IPS DF 6.9 (cell line): ENCODE results near the gene SUPT3H.

ENCODE experiments used
- DNase-seq: peaks from one replicate; pipeline ENCODE4 v3.0.0-alpha.2; 2013; ENCODE audit warnings: low read depth, low spot score
- H3K27ac ChIP-seq: one replicate; pipeline ENCODE4 v1.5.1; 2013; ENCODE audit warnings: low read length, control low read depth
- H3K27me3 ChIP-seq: 2 replicates; pipeline ENCODE4 v1.6.1; 2013; ENCODE audit warnings: mild to moderate bottlenecking, low read length; ENCODE audit not compliant: control insufficient read depth, insufficient read depth
- H3K36me3 ChIP-seq: 2 replicates; pipeline ENCODE4 v1.6.1; 2013; ENCODE audit warnings: low read length; ENCODE audit not compliant: control insufficient read depth, insufficient read depth
- H3K4me1 ChIP-seq: 2 replicates; pipeline ENCODE4 v1.6.1; 2013; ENCODE audit warnings: low read length; ENCODE audit not compliant: control insufficient read depth, insufficient read depth
- H3K4me3 ChIP-seq: 2 replicates; pipeline ENCODE4 v1.5.1; 2013; ENCODE audit warnings: mild to moderate bottlenecking, low read length
- H3K9me3 ChIP-seq: 2 replicates; pipeline ENCODE4 v1.6.1; 2013; ENCODE audit warnings: low read length, inconsistent platforms; ENCODE audit not compliant: control insufficient read depth, insufficient read depth
- WGBS: extraction: QIAGEN DNeasy Blood & Tissue Kit; methylation state at CpG from one replicate; pipeline ENCODE4 v1.1.7; 2013; ENCODE audit warnings: mixed read lengths, missing lambda C conversion rate; ENCODE audit not compliant: insufficient read length, insufficient coverage; 5-methylcytosine and 5-hydroxymethylcytosine counted together

The SUPT3H gene

GRCh38 chr6:45009576-45009975 is 368.2 kb downstream of the SUPT3H start:
- Histone ChIP-seq H3K4me1 (no peaks in the 10 kb centered on the region), H3K4me3 (no peak overlapping the region), H3K36me3 (no peaks in the 10 kb centered on the region; the same call in 1 of the 2 replicates), H3K27ac (no peak overlapping the region), H3K9me3 (no peaks in the 10 kb centered on the region), H3K27me3 (no peaks in the 10 kb centered on the region)
- no peak for DNase-seq
- WGBS = no CpG with 5 or more reads among the region's 3 CpGs

GRCh38 chr6:45006893-45007292 is 370.8 kb downstream of the SUPT3H start:
- no peak overlapping the region for H3K4me3 ChIP-seq

GRCh38 chr6:45003961-45004360 is 373.8 kb downstream of the SUPT3H start:
- H3K36me3 ChIP-seq = no peaks in the 10 kb centered on the region
- H3K27ac ChIP-seq = no peak overlapping the region
- H3K9me3 ChIP-seq = no peaks in the 10 kb centered on the region
- no peaks in the 10 kb centered on the region for H3K27me3 ChIP-seq
- no peaks in the 10 kb centered on the region for H3K4me1 ChIP-seq
- no peak overlapping the region for H3K4me3 ChIP-seq
- no peak for DNase-seq
- no CpG with 5 or more reads among the region's 2 CpGs for WGBS

More at GRCh38 chr6:45006893-45007292, 370.8 kb downstream of the SUPT3H start:
- H3K36me3 ChIP-seq = no peaks in the 10 kb centered on the region
- no peaks in the 10 kb centered on the region for H3K4me1 ChIP-seq
- WGBS = no CpG with 5 or more reads among the region's 3 CpGs
- H3K9me3 ChIP-seq = no peaks in the 10 kb centered on the region
- no peak for DNase-seq
- no peaks in the 10 kb centered on the region for H3K27me3 ChIP-seq
- H3K27ac ChIP-seq = no peak overlapping the region

GRCh38 chr6:45003387-45003786 is 374.3 kb downstream of the SUPT3H start:
- no peaks in the 10 kb centered on the region for H3K4me1 ChIP-seq
- no peaks in the 10 kb centered on the region for H3K36me3 ChIP-seq
- H3K4me3 ChIP-seq = no peak overlapping the region
- WGBS = no CpG with 5 or more reads among the region's 4 CpGs
- no peak for DNase-seq
- no peak overlapping the region for H3K27ac ChIP-seq
- no peaks in the 10 kb centered on the region for H3K9me3 ChIP-seq
- no peaks in the 10 kb centered on the region for H3K27me3 ChIP-seq

GRCh38 chr6:45002390-45003105 is 375.2 kb downstream of the SUPT3H start:
- DNase-seq = no peak
- Histone ChIP-seq H3K4me1 (no peaks in the 10 kb centered on the region), H3K36me3 (no peaks in the 10 kb centered on the region), H3K27me3 (no peaks in the 10 kb centered on the region), H3K4me3 (no peak overlapping the region), H3K9me3 (no peaks in the 10 kb centered on the region), H3K27ac (no peak overlapping the region)

GRCh38 chr6:45001663-45002062 is 376.1 kb downstream of the SUPT3H start:
- no peak for DNase-seq
- Histone ChIP-seq H3K36me3 (no peaks in the 10 kb centered on the region), H3K4me1 (no peaks in the 10 kb centered on the region), H3K4me3 (no peak overlapping the region), H3K27ac (no peak overlapping the region), H3K27me3 (no peaks in the 10 kb centered on the region), H3K9me3 (no peaks in the 10 kb centered on the region)
- WGBS = no CpG with 5 or more reads among the region's 1 CpG

GRCh38 chr6:45000833-45001232 is 376.9 kb downstream of the SUPT3H start:
- Histone ChIP-seq H3K27ac (no peak overlapping the region), H3K4me3 (no peak overlapping the region), H3K27me3 (no peaks in the 10 kb centered on the region), H3K9me3 (no peaks in the 10 kb centered on the region), H3K4me1 (no peaks in the 10 kb centered on the region), H3K36me3 (no peaks in the 10 kb centered on the region)
- DNase-seq = no peak

GRCh38 chr6:44999066-44999465 is 378.7 kb downstream of the SUPT3H start:
- Histone ChIP-seq H3K9me3 (no peaks in the 10 kb centered on the region), H3K36me3 (no peaks in the 10 kb centered on the region), H3K4me3 (no peak overlapping the region), H3K4me1 (no peaks in the 10 kb centered on the region), H3K27me3 (no peaks in the 10 kb centered on the region), H3K27ac (no peak overlapping the region)
- no peak for DNase-seq
- 100% methylated on average over 1 of the region's 8 CpGs for WGBS

- no CpG with 5 or more reads among the region's 3 CpGs for WGBS
- H3K9me3 ChIP-seq = no peaks in the 10 kb centered on the region
Observed at GRCh38 chr6:44995486-44996132, 382.1 kb downstream of the SUPT3H start.

GRCh38 chr6:44989391-44989790 is 388.3 kb downstream of the SUPT3H start:
- no peak for DNase-seq

More at GRCh38 chr6:44995486-44996132, 382.1 kb downstream of the SUPT3H start:
- Histone ChIP-seq H3K36me3 (no peaks in the 10 kb centered on the region), H3K27ac (no peak overlapping the region), H3K4me1 (no peaks in the 10 kb centered on the region), H3K27me3 (no peaks in the 10 kb centered on the region), H3K4me3 (no peak overlapping the region)
- no peak for DNase-seq

GRCh38 chr6:44985006-44985405 is 392.7 kb downstream of the SUPT3H start:
- Histone ChIP-seq H3K27ac (no peak overlapping the region), H3K4me1 (no peaks in the 10 kb centered on the region), H3K9me3 (no peaks in the 10 kb centered on the region), H3K27me3 (no peaks in the 10 kb centered on the region), H3K36me3 (no peaks in the 10 kb centered on the region), H3K4me3 (no peak overlapping the region)
- no peak for DNase-seq
- WGBS = no CpG with 5 or more reads among the region's 4 CpGs

More at GRCh38 chr6:44989391-44989790, 388.3 kb downstream of the SUPT3H start:
- no peaks in the 10 kb centered on the region for H3K27me3 ChIP-seq
- no peak overlapping the region for H3K4me3 ChIP-seq
- H3K9me3 ChIP-seq = no peaks in the 10 kb centered on the region
- no peaks in the 10 kb centered on the region for H3K4me1 ChIP-seq
- no peaks in the 10 kb centered on the region for H3K36me3 ChIP-seq
- no peak overlapping the region for H3K27ac ChIP-seq
- WGBS = 100% methylated on average over 2 of the region's 3 CpGs
